GM06990 (cell line): Measurements from ENCODE around the gene PTPRM.

Experiments used
- DNase-seq: peaks from one replicate; pipeline ENCODE4 v3.0.0-alpha.2; 2011; ENCODE audit not compliant: insufficient read length; ENCODE audit errors: extremely low read depth
- H3K27me3 ChIP-seq: replicated peaks from 2 replicates; pipeline ENCODE4 v1.6.0; 2011; ENCODE audit warnings: low read length; ENCODE audit not compliant: control insufficient read depth, insufficient read depth
- H3K36me3 ChIP-seq: 2 replicates; pipeline ENCODE4 v1.5.1; 2011; ENCODE audit warnings: low read length; ENCODE audit not compliant: control insufficient read depth, insufficient read depth
- H3K4me3 ChIP-seq: replicated peaks from 2 replicates; pipeline ENCODE4 v1.5.1; 2011; ENCODE audit warnings: low read depth, mild to moderate bottlenecking, control low read depth, low read length
- CTCF ChIP-seq: IDR thresholded peaks from 2 replicates; pipeline ENCODE4 v1.5.1; 2011; ENCODE audit warnings: low read length, control low read depth, mild to moderate bottlenecking, inconsistent platforms; ENCODE audit not compliant: insufficient read depth, poor library complexity, severe bottlenecking

PTPRM gene

DNA sequence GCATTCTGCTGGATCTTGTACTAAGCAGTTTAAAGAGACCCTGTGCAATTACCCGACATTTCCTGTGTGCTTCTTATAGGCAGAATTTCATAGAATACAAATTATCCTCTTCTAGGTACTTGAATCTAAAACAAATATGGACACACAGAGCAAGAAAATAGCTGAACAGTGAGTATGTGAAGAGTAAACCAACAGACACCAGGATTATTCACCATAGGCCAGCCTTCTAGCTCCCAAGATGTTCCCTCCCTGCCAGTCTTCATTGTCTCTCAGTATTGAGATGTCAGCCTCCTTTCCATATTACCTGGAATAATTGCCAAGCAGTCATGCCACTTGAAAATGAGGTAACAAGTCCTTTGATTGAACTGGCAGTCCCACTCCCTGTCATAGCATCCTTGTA is 187.1 kb downstream of the PTPRM start:
- Histone ChIP-seq H3K4me3 (no peak overlapping the region), H3K27me3 (no peaks in the 10 kb centered on the region), H3K36me3 (no peaks in the 10 kb centered on the region)
- no peak for TF ChIP-seq CTCF
- DNase-seq = no peak

- no peak for TF ChIP-seq CTCF
Observed at GRCh38 chr18:7754725-7755181, 187.6 kb downstream of the PTPRM start.

GRCh38 chr18:7755753-7756475 is 188.8 kb downstream of the PTPRM start:
- no peak for TF ChIP-seq CTCF
- Histone ChIP-seq H3K4me3 (no peak overlapping the region), H3K36me3 (no peaks in the 10 kb centered on the region), H3K27me3 (no peaks in the 10 kb centered on the region)
- no peak for DNase-seq

More at GRCh38 chr18:7754725-7755181, 187.6 kb downstream of the PTPRM start:
- H3K36me3 ChIP-seq = no peaks in the 10 kb centered on the region
- H3K27me3 ChIP-seq = no peaks in the 10 kb centered on the region
- no peak overlapping the region for H3K4me3 ChIP-seq
- DNase-seq = no peak

GRCh38 chr18:7757175-7757574 is 190.1 kb downstream of the PTPRM start:
- H3K4me3 ChIP-seq = no peak overlapping the region
- DNase-seq = no peak
- TF ChIP-seq CTCF = no peak
- no peaks in the 10 kb centered on the region for H3K27me3 ChIP-seq
- no peaks in the 10 kb centered on the region for H3K36me3 ChIP-seq

GRCh38 chr18:7758764-7759163 is 191.6 kb downstream of the PTPRM start:
- no peak for TF ChIP-seq CTCF
- Histone ChIP-seq H3K4me3 (no peak overlapping the region), H3K27me3 (no peaks in the 10 kb centered on the region), H3K36me3 (no peaks in the 10 kb centered on the region)
- no peak for DNase-seq
